Measurements from ENCODE around the gene EIF4H. TPM values are rescaled to one million over a fixed set of nuclear protein-coding genes. Genes with fewer than 3 reads are reported as not detected.

EIF4H gene
- polyA plus RNA-seq, 1 donor (not counting 4 experiments of a cell fraction or from before 2014, with no cell fraction given): 340 TPM

DNA sequence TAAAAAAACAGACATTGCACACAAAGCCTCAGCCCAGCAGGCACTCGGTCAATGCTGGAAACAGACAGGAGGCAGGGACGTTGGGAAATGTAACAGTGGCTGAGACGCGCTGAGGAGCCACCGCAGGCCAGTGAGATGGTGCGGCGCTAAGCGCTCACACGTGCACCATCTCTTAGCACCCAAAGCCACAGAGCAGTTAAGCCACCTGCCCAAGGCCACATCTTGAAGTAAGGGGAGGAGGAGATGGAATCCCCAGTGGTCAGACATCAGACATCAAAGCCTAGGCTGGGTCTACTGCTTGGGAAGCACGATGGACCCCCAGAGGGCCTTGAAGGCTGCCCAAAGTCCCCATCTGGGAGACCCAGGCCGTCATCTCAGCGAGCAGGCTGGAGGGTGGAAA is 51.2 kb downstream of the EIF4H start:
- Histone ChIP-seq H3K79me2 (ENCODE audit: control insufficient read depth, insufficient read depth, low read length) (no peaks in the 10 kb centered on the region), H3K9me1 (ENCODE audit: control insufficient read depth, extremely low read depth, insufficient read depth, low read length) (no peaks in the 10 kb centered on the region), H3K27ac (ENCODE audit: control insufficient read depth, insufficient read depth, low read length) (no peak overlapping the region), H3K4me2 (ENCODE audit: control insufficient read depth, extremely low read depth, insufficient read depth, low read depth, low read length) (no peak overlapping the region), H3K36me3 (ENCODE audit: control insufficient read depth in 2 of 2, extremely low read depth in 1 of 2, insufficient read depth in 2 of 2, low read length in 2 of 2) (peaks cover 0 to 1% of the 10 kb centered on the region in 2 experiments), H3K4me1 (ENCODE audit: control insufficient read depth, extremely low read depth, insufficient read depth, low read length) (no peaks in the 10 kb centered on the region), H3K4me3 (ENCODE audit: control insufficient read depth in 2 of 3, extremely low read depth in 1 of 3, insufficient read depth in 2 of 3, low read depth in 1 of 3, low read length in 3 of 3) (no peak overlapping the region), H2AFZ (ENCODE audit: control insufficient read depth, low read length) (no peak overlapping the region), H4K20me1 (ENCODE audit: control insufficient read depth, extremely low read depth, insufficient read depth, low read length) (no peaks in the 10 kb centered on the region), H3K9ac (ENCODE audit: control insufficient read depth, extremely low read depth, insufficient read depth, low read length) (no peak overlapping the region), H3K27me3 (ENCODE audit: control insufficient read depth, extremely low read depth, insufficient read depth, low read length) (no peaks in the 10 kb centered on the region), H3K9me3 (ENCODE audit: control insufficient read depth, low read depth, low read length) (no peaks in the 10 kb centered on the region)
- no peak for TF ChIP-seq EZH2 (IDR thresholded peaks at IDR 0.05; ENCODE audit: low read length)
- FAIRE-seq (no peak), DNase-seq (ENCODE audit: low read depth, low spot score) (no peak)
- dilution Hi-C loops (cut with MboI; ENCODE audit: extremely low pct_ligation_motif_present, low sequenced_read_pairs): no loop called here

DNA sequence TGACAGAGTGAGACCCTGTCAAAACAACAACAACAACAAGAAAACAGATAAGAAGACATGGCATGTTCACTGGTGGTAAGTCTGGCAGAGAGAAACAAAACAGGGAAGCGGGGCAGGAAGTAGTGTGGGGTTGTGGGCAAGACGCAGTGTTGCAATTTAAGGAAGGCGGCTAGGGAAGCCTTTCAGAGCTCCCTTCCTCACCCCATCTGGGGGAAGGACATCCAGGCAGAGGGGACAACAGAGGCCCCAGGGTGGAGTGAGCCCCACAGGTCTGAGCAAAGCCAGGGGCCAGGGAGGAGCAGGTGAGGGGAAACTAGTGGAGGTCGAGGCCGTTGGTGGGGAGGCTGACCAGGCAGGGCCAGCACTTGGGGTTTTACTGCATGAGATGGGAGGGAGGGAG is 52.5 kb downstream of the EIF4H start:
- peaks cover 0 to 1% of the 10 kb centered on the region in 2 experiments for H3K36me3 ChIP-seq (ENCODE audit: control insufficient read depth in 2 of 2, extremely low read depth in 1 of 2, insufficient read depth in 2 of 2, low read length in 2 of 2)
- H3K9ac ChIP-seq (ENCODE audit: control insufficient read depth, extremely low read depth, insufficient read depth, low read length): no peak overlapping the region
- H3K27ac ChIP-seq (ENCODE audit: control insufficient read depth, insufficient read depth, low read length): no peak overlapping the region
- dilution Hi-C loops (cut with MboI; ENCODE audit: extremely low pct_ligation_motif_present, low sequenced_read_pairs): no loop called here
- no peaks in the 10 kb centered on the region for H3K4me1 ChIP-seq (ENCODE audit: control insufficient read depth, extremely low read depth, insufficient read depth, low read length)
- FAIRE-seq: no peak
- no peak overlapping the region for H3K4me3 ChIP-seq (ENCODE audit: control insufficient read depth in 2 of 3, extremely low read depth in 1 of 3, insufficient read depth in 2 of 3, low read depth in 1 of 3, low read length in 3 of 3)
- no peaks in the 10 kb centered on the region for H3K79me2 ChIP-seq (ENCODE audit: control insufficient read depth, insufficient read depth, low read length)
- no peak overlapping the region for H2AFZ ChIP-seq (ENCODE audit: control insufficient read depth, low read length)
- TF ChIP-seq, protein P1, sequence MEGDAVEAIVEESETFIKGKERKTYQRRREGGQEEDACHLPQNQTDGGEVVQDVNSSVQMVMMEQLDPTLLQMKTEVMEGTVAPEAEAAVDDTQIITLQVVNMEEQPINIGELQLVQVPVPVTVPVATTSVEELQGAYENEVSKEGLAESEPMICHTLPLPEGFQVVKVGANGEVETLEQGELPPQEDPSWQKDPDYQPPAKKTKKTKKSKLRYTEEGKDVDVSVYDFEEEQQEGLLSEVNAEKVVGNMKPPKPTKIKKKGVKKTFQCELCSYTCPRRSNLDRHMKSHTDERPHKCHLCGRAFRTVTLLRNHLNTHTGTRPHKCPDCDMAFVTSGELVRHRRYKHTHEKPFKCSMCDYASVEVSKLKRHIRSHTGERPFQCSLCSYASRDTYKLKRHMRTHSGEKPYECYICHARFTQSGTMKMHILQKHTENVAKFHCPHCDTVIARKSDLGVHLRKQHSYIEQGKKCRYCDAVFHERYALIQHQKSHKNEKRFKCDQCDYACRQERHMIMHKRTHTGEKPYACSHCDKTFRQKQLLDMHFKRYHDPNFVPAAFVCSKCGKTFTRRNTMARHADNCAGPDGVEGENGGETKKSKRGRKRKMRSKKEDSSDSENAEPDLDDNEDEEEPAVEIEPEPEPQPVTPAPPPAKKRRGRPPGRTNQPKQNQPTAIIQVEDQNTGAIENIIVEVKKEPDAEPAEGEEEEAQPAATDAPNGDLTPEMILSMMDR (optimal IDR thresholded peaks at IDR 0.05 in 1 of 3, IDR thresholded peaks at IDR 0.05 in 1 of 3, conservative IDR thresholded peaks at IDR 0.05 in 1 of 3; ENCODE audit: extremely low read depth in 1 of 3, insufficient read depth in 2 of 3, low read length in 3 of 3): no peak
- TF ChIP-seq EZH2 (IDR thresholded peaks at IDR 0.05; ENCODE audit: low read length): no peak
- H4K20me1 ChIP-seq (ENCODE audit: control insufficient read depth, extremely low read depth, insufficient read depth, low read length): no peaks in the 10 kb centered on the region
- H3K9me1 ChIP-seq (ENCODE audit: control insufficient read depth, extremely low read depth, insufficient read depth, low read length): no peaks in the 10 kb centered on the region
- no peaks in the 10 kb centered on the region for H3K27me3 ChIP-seq (ENCODE audit: control insufficient read depth, extremely low read depth, insufficient read depth, low read length)
- DNase-seq (ENCODE audit: low read depth, low spot score): no peak
- H3K9me3 ChIP-seq (ENCODE audit: control insufficient read depth, low read depth, low read length): no peaks in the 10 kb centered on the region
- no peak overlapping the region for H3K4me2 ChIP-seq (ENCODE audit: control insufficient read depth, extremely low read depth, insufficient read depth, low read depth, low read length)

All from keratinocyte (primary cell).